ENCODE data around the gene TBC1D16. TPM values are rescaled to one million over a fixed set of nuclear protein-coding genes. Genes with fewer than 3 reads are reported as not detected.

Gene TBC1D16
- total RNA-seq, 3 donors from 2014 or later = 10.9 to 23.4 (median 22.1) TPM

- H3K36me3 ChIP-seq (ENCODE audit: low read depth) = no peaks in the 10 kb centered on the region
- ATAC-seq (no peak), DNase-seq (peak in 1 of 3 donors; percentile 47)
Observed at GRCh38 chr17:80002070-80002641, 33.5 kb downstream of the TBC1D16 start.

GRCh38 chr17:80000981-80001775 lies 34.5 kb downstream of the TBC1D16 start:
- no peaks in the 10 kb centered on the region for H3K36me3 ChIP-seq (ENCODE audit: low read depth)
- DNase-seq (no peak), ATAC-seq (no peak)
- TF ChIP-seq, protein P1, sequence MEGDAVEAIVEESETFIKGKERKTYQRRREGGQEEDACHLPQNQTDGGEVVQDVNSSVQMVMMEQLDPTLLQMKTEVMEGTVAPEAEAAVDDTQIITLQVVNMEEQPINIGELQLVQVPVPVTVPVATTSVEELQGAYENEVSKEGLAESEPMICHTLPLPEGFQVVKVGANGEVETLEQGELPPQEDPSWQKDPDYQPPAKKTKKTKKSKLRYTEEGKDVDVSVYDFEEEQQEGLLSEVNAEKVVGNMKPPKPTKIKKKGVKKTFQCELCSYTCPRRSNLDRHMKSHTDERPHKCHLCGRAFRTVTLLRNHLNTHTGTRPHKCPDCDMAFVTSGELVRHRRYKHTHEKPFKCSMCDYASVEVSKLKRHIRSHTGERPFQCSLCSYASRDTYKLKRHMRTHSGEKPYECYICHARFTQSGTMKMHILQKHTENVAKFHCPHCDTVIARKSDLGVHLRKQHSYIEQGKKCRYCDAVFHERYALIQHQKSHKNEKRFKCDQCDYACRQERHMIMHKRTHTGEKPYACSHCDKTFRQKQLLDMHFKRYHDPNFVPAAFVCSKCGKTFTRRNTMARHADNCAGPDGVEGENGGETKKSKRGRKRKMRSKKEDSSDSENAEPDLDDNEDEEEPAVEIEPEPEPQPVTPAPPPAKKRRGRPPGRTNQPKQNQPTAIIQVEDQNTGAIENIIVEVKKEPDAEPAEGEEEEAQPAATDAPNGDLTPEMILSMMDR (IDR thresholded peaks at IDR 0.05) = no peak
- intact Hi-C loops (cut with DNase I, micrococcal nuclease) = no loop called here
- H3K4me3 ChIP-seq = no peak overlapping the region
- H3K4me1 ChIP-seq (ENCODE audit: low read depth) = peaks cover 7% of the 10 kb centered on the region
- H3K9me3 ChIP-seq = no peaks in the 10 kb centered on the region

More at GRCh38 chr17:80002070-80002641, 33.5 kb downstream of the TBC1D16 start:
- TF ChIP-seq, protein P1 (IDR thresholded peaks at IDR 0.05) = no peak
- no peaks in the 10 kb centered on the region for H3K9me3 ChIP-seq
- peaks cover 7% of the 10 kb centered on the region for H3K4me1 ChIP-seq (ENCODE audit: low read depth)
- no peak overlapping the region for H3K4me3 ChIP-seq
- intact Hi-C loops (cut with DNase I, micrococcal nuclease) = no loop called here

GRCh38 chr17:80000136-80000535 lies 35.5 kb downstream of the TBC1D16 start:
- intact Hi-C loops (cut with DNase I, micrococcal nuclease) = no loop called here
- Histone ChIP-seq H3K36me3 (ENCODE audit: low read depth) (no peaks in the 10 kb centered on the region), H3K9me3 (no peaks in the 10 kb centered on the region), H3K4me3 (no peak overlapping the region), H3K4me1 (ENCODE audit: low read depth) (peaks cover 7% of the 10 kb centered on the region)
- TF ChIP-seq, protein P1 (IDR thresholded peaks at IDR 0.05) = no peak
- DNase-seq (no peak), ATAC-seq (no peak)

- Histone ChIP-seq H3K4me1 (ENCODE audit: low read depth) (peaks cover 20% of the 10 kb centered on the region), H3K36me3 (ENCODE audit: low read depth) (no peaks in the 10 kb centered on the region), H3K4me3 (no peak overlapping the region), H3K9me3 (no peaks in the 10 kb centered on the region)
- intact Hi-C loops (cut with DNase I, micrococcal nuclease) = loop anchor here in 1 of 2 donors (10.0 kb wide), 1 partner anchor 192 kb away; no protein-coding TSS in a partner anchor
- DNase-seq (peak in 2 of 3 donors; percentile 37 to 80), ATAC-seq (peak; percentile 73)
- TF ChIP-seq, protein P1 (IDR thresholded peaks at IDR 0.05) = no peak
Observed at GRCh38 chr17:79997011-79997660, 38.5 kb downstream of the TBC1D16 start.

GRCh38 chr17:79996291-79996690 lies 39.4 kb downstream of the TBC1D16 start:
- Histone ChIP-seq H3K4me1 (ENCODE audit: low read depth) (peaks cover 25% of the 10 kb centered on the region), H3K9me3 (no peaks in the 10 kb centered on the region), H3K4me3 (no peak overlapping the region), H3K36me3 (ENCODE audit: low read depth) (no peaks in the 10 kb centered on the region)
- intact Hi-C loops (cut with DNase I, micrococcal nuclease) = loop anchor here in 1 of 2 donors (10.0 kb wide), 1 partner anchor 191 kb away; no protein-coding TSS in a partner anchor
- TF ChIP-seq, protein P1 (IDR thresholded peaks at IDR 0.05) = no peak
- DNase-seq (no peak), ATAC-seq (no peak)

All from mucosa of descending colon (tissue), 3 donors.